HEK293T (cell line): ENCODE data around the gene COX8C.

Experiments
- CTCF ChIA-PET: fragments of 350-600 bp; formaldehyde crosslinking; extraction: SDS; loops from one replicate; lab custom pipeline; 2021; ENCODE audit warnings: antibody characterized with exemption, inconsistent platforms; lab: Yijun Ruan, JAX
- POLR2A ChIA-PET: fragments of 350-600 bp; formaldehyde crosslinking; extraction: SDS; loops from one replicate; lab custom pipeline; 2020; ENCODE audit warnings: antibody characterized with exemption, inconsistent platforms; lab: Yijun Ruan, JAX
- DNase-seq: peaks from one replicate; pipeline ENCODE4 v3.0.0; 2012; ENCODE audit warnings: mixed read lengths; ENCODE audit errors: extremely low spot score
- ARNT ChIP-seq: fragments of 450-650 bp; IDR thresholded peaks from 2 replicates; pipeline ENCODE4 v1.6.1; 2017; ENCODE audit warnings: mild to moderate bottlenecking
- BHLHE40 ChIP-seq: fragments of 450-650 bp; IDR thresholded peaks from 2 replicates; pipeline ENCODE4 v1.6.1; 2016; ENCODE audit warnings: mild to moderate bottlenecking, moderate library complexity, borderline replicate concordance
- CTBP1 ChIP-seq: fragments of 450-650 bp; IDR thresholded peaks from 2 replicates; pipeline ENCODE4 v1.6.1; 2016; ENCODE audit warnings: borderline replicate concordance
- ELF4 ChIP-seq: fragments of 450-650 bp; IDR thresholded peaks from 2 replicates; pipeline ENCODE4 v1.6.1; 2017; ENCODE audit warnings: antibody characterized with exemption
- FOXA1 ChIP-seq: fragments of 450-650 bp; IDR thresholded peaks from 2 replicates; pipeline ENCODE4 v1.6.1; 2016; ENCODE audit warnings: mild to moderate bottlenecking
- FOXK2 ChIP-seq: fragments of 450-650 bp; IDR thresholded peaks from 2 replicates; pipeline ENCODE4 v1.6.1; 2016; ENCODE audit warnings: mild to moderate bottlenecking
- FOXM1 ChIP-seq: fragments of 450-650 bp; IDR thresholded peaks from 2 replicates; pipeline ENCODE4 v1.6.1; 2017; ENCODE audit warnings: mild to moderate bottlenecking, borderline replicate concordance
- HDGF ChIP-seq: fragments of 450-650 bp; IDR thresholded peaks from 2 replicates; pipeline ENCODE4 v1.6.1; 2017; ENCODE audit warnings: antibody characterized with exemption, borderline replicate concordance
- L3MBTL2 ChIP-seq: fragments of 450-650 bp; conservative IDR thresholded peaks from 2 replicates; pipeline ENCODE4 v1.6.1; 2016; ENCODE audit warnings: mild to moderate bottlenecking
- LEF1 ChIP-seq: fragments of 450-650 bp; IDR thresholded peaks from 2 replicates; pipeline ENCODE4 v1.6.1; 2017; ENCODE audit warnings: mild to moderate bottlenecking, borderline replicate concordance
- NFRKB ChIP-seq: fragments of 450-650 bp; IDR thresholded peaks from 2 replicates; pipeline ENCODE4 v1.6.1; 2016; ENCODE audit warnings: mild to moderate bottlenecking, moderate library complexity
- SP1 ChIP-seq: fragments of 450-650 bp; IDR thresholded peaks from 2 replicates; pipeline ENCODE4 v1.6.1; 2017
- SUZ12 ChIP-seq: fragments of 450-650 bp; IDR thresholded peaks from 2 replicates; pipeline ENCODE4 v1.6.1; 2016; ENCODE audit warnings: mild to moderate bottlenecking
- TARDBP ChIP-seq: fragments of 450-650 bp; IDR thresholded peaks from 2 replicates; pipeline ENCODE4 v1.6.1; 2016
- ZNF384 ChIP-seq: fragments of 450-650 bp; IDR thresholded peaks from 2 replicates; pipeline ENCODE4 v1.6.1; 2016
- TF ChIP-seq, protein P1 (sequence below): fragments of 450-650 bp; IDR thresholded peaks from 2 replicates; pipeline ENCODE4 v1.6.1; 2016

COX8C gene

GRCh38 chr14:93319958-93320357 lies 27.0 kb upstream of the COX8C start:
- ChIA-PET POLR2A (no interaction called here), CTCF (no interaction called here)
- no peak for DNase-seq
- TF ChIP-seq, protein P1, sequence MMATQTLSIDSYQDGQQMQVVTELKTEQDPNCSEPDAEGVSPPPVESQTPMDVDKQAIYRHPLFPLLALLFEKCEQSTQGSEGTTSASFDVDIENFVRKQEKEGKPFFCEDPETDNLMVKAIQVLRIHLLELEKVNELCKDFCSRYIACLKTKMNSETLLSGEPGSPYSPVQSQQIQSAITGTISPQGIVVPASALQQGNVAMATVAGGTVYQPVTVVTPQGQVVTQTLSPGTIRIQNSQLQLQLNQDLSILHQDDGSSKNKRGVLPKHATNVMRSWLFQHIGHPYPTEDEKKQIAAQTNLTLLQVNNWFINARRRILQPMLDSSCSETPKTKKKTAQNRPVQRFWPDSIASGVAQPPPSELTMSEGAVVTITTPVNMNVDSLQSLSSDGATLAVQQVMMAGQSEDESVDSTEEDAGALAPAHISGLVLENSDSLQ: no peak
- TF ChIP-seq L3MBTL2 (no peak), LEF1 (no peak), FOXM1 (no peak), ARNT (no peak), SUZ12 (no peak), FOXK2 (no peak)

DNA sequence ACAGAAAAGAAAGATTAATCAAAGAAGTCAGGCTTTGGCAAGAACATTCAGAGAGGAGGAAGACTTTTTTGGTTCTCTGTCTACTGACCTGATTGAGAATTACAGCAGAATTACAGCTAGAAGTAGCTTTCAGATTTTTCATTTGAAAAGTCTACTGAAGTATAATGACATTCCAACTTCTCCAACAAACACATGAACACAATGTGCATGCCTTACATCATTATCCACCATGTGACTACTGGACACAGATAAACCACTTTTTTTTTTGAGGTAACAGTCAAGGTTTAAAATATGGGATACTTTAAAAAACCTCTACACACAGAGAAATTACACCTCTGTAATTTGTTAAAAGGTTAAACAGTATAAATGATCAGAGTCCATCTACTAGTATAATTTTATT lies 26.5 kb upstream of the COX8C start:
- TF ChIP-seq FOXK2 (no peak), CTBP1 (no peak), FOXA1 (no peak), FOXM1 (no peak), ELF4 (no peak)
- TF ChIP-seq, protein P1: no peak
- POLR2A ChIA-PET: no interaction called here
- DNase-seq: no peak
- CTCF ChIA-PET: interaction anchor here (0.6 kb wide), 1 partner anchor 1901 kb away, joined by 4 read pairs; no protein-coding TSS in a partner anchor

GRCh38 chr14:93322929-93323599 lies 23.9 kb upstream of the COX8C start:
- ChIA-PET CTCF (no interaction called here), POLR2A (interaction anchor here (0.7 kb wide), 1 partner anchor 9 kb away, joined by 3 read pairs; no protein-coding TSS in a partner anchor)
- no peak for DNase-seq
- TF ChIP-seq ELF4: no peak
- TF ChIP-seq SUZ12: no peak
- TF ChIP-seq FOXA1: no peak
- no peak for TF ChIP-seq NFRKB
- TF ChIP-seq CTBP1: no peak
- no peak for TF ChIP-seq FOXK2
- TF ChIP-seq L3MBTL2: no peak
- TF ChIP-seq SP1: no peak
- TF ChIP-seq TARDBP: no peak
- no peak for TF ChIP-seq LEF1
- no peak; the same call in 1 of the 2 replicates for TF ChIP-seq ZNF384
- no peak for TF ChIP-seq FOXM1
- TF ChIP-seq BHLHE40: no peak
- TF ChIP-seq HDGF: no peak
- TF ChIP-seq, protein P1: no peak
- no peak for TF ChIP-seq ARNT

DNA sequence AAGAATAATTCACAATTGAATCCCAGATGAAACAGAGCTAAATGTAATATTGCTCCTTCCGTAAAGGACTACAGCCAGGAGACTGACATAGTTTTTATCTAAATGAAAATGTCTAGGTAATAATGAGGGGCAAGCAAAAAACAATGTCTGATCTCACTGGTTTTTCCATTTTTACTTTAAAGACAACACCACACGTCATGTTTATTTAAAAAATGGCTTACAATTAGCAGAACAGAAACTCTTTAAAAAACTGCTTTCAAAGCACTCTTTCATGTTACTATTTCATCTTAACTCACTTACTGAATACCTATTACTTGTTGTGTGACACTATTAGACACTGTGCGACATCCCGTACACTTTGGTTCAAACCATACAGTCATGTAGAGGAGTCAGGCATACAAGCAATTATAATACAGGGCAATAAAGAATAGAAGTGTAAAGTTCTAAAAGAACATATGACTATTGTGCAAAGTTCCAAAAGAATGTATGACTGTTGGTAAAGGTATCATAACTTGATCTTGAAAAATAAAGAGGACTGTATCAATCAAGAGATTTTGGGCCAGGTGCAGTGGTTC lies 23.3 kb upstream of the COX8C start:
- no peak for TF ChIP-seq FOXA1
- TF ChIP-seq TARDBP: no peak
- no peak for TF ChIP-seq ZNF384
- CTCF ChIA-PET: no interaction called here
- DNase-seq: no peak
- POLR2A ChIA-PET: interaction anchor here (0.7 kb wide), 1 partner anchor 8 kb away, joined by 3 read pairs; no protein-coding TSS in a partner anchor

DNA sequence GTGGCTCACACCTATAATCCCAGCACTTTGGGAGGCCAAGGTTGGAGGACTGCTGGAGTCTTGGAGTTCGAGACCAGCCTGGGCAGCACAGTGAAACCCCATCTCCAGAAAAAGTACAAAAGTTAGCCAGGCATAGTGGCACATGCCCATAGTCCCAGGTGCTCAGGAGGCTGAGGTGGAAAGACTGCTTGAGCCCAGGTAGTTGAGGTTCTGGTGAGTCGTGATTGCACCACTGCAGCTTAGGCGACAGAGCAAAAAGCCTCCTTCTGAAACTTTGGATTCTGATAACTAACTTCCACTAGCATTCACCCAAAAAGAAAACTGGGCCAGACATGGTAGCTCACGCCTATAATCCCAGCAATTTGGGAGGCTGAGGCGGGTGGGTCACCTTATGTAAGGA lies 20.8 kb upstream of the COX8C start:
- POLR2A ChIA-PET: no interaction called here
- CTCF ChIA-PET: no interaction called here
- TF ChIP-seq FOXM1: no peak
- no peak for TF ChIP-seq CTBP1
- no peak for TF ChIP-seq LEF1
- TF ChIP-seq NFRKB: no peak
- TF ChIP-seq ARNT: no peak
- no peak for TF ChIP-seq BHLHE40
- TF ChIP-seq FOXK2: no peak
- no peak for TF ChIP-seq L3MBTL2
- TF ChIP-seq ZNF384: no peak
- TF ChIP-seq ELF4: no peak
- no peak for DNase-seq

DNA sequence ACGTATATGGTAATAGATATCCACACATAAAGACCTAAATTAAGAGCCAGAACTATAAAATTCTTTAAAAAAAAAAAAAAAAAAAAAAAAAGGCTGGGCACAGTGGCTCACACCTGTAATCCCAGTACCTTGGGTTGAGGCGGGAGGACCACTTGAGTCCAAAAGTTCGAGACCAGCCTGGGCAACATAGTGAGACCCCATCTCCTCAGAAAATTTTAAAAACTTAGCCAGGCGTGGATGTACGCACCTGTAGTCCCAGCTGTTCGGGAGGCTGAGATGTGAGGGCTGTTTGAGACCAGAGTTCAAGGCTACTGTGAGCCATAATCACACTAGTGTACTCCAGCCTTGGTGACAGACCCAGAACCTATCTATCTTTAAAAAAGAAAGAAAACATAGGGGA lies 18.4 kb upstream of the COX8C start:
- ChIA-PET CTCF (no interaction called here), POLR2A (no interaction called here)
- TF ChIP-seq HDGF: no peak
- no peak for TF ChIP-seq CTBP1
- DNase-seq: no peak
